Calu3 (cell line): ENCODE results near the gene CEP70. TPM values are rescaled to one million over a fixed set of nuclear protein-coding genes. Genes with fewer than 3 reads are reported as not detected.
"Not testable (repeated sequence)": the region's sequence is repeated elsewhere in the genome, so short reads cannot be mapped to it uniquely, and the experiment has no call there.

Experiments used
- BruUV-seq: library from RNA; stranded (reverse); fragments of 400-500 nt; replicated peaks from 2 replicates; lab custom pipeline; 2021; lab: Mats Ljungman, UMichigan
- CTCF ChIA-PET: fragments of 300-600 bp; sonication (Branson Sonifier 250); formaldehyde crosslinking; loops from one replicate; lab custom pipeline; 2022; ENCODE audit warnings: antibody characterized with exemption; lab: Charles Lee
- DNase-seq: peaks from one replicate; pipeline ENCODE4 v3.0.0; 2022
- H3K27ac Mint-ChIP-seq: one replicate; pipeline ENCODE4 v1.8.0; 2022; ENCODE audit warnings: mixed read lengths; ENCODE audit not compliant: unreplicated experiment
- H3K27me3 Mint-ChIP-seq: one replicate; pipeline ENCODE4 v1.8.0; 2022; ENCODE audit warnings: mixed read lengths; ENCODE audit not compliant: unreplicated experiment
- H3K36me3 Mint-ChIP-seq: one replicate; pipeline ENCODE4 v1.8.0; 2022; ENCODE audit warnings: mild to moderate bottlenecking, moderate library complexity, mixed read lengths; ENCODE audit not compliant: insufficient read depth, unreplicated experiment
- H3K4me1 Mint-ChIP-seq: one replicate; pipeline ENCODE4 v1.8.0; 2022; ENCODE audit warnings: mild to moderate bottlenecking, low read depth, mixed read lengths; ENCODE audit not compliant: unreplicated experiment
- H3K4me3 Mint-ChIP-seq: one replicate; pipeline ENCODE4 v1.8.0; 2022; ENCODE audit warnings: mild to moderate bottlenecking, low read depth, moderate library complexity, mixed read lengths; ENCODE audit not compliant: unreplicated experiment
- H3K9me3 Mint-ChIP-seq: one replicate; pipeline ENCODE4 v1.8.0; 2022; ENCODE audit warnings: low read depth, mixed read lengths; ENCODE audit not compliant: unreplicated experiment
- intact Hi-C: fragments of 100-400 bp; cut with micrococcal nuclease; formaldehyde crosslinking; loops from one replicate; pipeline ENCODE4 v1.10.0; 2022; ENCODE audit not compliant: unreplicated experiment
- total RNA-seq: library from RNA; stranded (reverse); gene quantifications from 2 replicates; pipeline ENCODE4 v1.2.3, GENCODE V29; 2022
- TF ChIP-seq, protein P1 (sequence below): fragments of 200-600 bp; IDR thresholded peaks from one replicate; pipeline ENCODE4 v1.8.0; 2022; ENCODE audit warnings: antibody characterized with exemption; ENCODE audit not compliant: unreplicated experiment

CEP70 gene
- total RNA-seq, 1 experiment from 2014 or later = 99.1 TPM

DNA sequence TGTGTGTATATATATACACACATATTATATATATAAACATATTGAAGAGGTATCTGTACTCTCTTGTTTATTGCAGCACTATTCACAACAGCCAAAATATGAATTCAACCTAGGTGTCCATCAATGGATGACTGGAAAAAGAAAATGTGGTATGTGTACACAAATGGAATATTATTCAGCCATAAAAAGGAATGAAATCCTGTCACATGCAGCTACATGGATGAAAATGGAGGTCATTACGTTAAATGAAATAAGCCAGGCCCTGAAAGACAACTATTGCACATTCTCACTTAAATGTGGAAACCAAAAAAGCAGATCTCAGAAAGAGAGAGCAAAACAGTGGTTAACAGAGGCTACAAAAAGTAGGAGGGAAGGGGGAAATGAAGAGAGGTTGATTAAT, 49.5 kb downstream of the CEP70 start:
- CTCF ChIA-PET = no interaction called here
- peaks cover 20% of the 10 kb centered on the region for H3K9me3 Mint-ChIP-seq
- TF ChIP-seq, protein P1, sequence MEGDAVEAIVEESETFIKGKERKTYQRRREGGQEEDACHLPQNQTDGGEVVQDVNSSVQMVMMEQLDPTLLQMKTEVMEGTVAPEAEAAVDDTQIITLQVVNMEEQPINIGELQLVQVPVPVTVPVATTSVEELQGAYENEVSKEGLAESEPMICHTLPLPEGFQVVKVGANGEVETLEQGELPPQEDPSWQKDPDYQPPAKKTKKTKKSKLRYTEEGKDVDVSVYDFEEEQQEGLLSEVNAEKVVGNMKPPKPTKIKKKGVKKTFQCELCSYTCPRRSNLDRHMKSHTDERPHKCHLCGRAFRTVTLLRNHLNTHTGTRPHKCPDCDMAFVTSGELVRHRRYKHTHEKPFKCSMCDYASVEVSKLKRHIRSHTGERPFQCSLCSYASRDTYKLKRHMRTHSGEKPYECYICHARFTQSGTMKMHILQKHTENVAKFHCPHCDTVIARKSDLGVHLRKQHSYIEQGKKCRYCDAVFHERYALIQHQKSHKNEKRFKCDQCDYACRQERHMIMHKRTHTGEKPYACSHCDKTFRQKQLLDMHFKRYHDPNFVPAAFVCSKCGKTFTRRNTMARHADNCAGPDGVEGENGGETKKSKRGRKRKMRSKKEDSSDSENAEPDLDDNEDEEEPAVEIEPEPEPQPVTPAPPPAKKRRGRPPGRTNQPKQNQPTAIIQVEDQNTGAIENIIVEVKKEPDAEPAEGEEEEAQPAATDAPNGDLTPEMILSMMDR = no peak
- no TSS peak for BruUV-seq
- no peak overlapping the region for H3K27ac Mint-ChIP-seq
- no peak for DNase-seq
- no peaks in the 10 kb centered on the region for H3K4me1 Mint-ChIP-seq
- intact Hi-C loops = no loop called here
- peaks cover 18% of the 10 kb centered on the region for H3K36me3 Mint-ChIP-seq
- no peak overlapping the region for H3K4me3 Mint-ChIP-seq
- no peaks in the 10 kb centered on the region for H3K27me3 Mint-ChIP-seq

DNA sequence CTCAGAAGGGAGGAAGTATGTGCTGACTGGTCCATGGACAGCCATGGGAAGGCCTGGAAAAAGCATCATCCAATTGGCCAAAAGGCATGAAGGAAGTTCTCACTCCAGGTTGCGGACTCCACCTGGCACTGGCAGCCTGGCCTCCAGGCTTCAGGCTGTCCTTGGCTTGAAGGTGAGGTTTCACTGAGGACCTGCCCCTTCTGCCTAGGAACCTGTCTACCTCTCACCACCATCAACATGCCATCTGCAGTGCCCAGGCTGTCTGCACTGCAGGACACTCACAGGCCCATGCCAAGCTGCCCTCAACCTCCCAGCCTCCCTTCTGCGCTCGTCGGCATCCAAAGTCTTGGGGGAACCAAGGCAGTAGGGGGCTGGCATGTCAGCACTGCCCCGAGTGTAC, 51.1 kb downstream of the CEP70 start:
- Mint-ChIP-seq H3K4me1 (no peaks in the 10 kb centered on the region), H3K36me3 (peaks cover 22% of the 10 kb centered on the region), H3K4me3 (no peak overlapping the region), H3K9me3 (peaks cover 13% of the 10 kb centered on the region), H3K27ac (no peak overlapping the region), H3K27me3 (no peaks in the 10 kb centered on the region)
- no TSS peak for BruUV-seq
- TF ChIP-seq, protein P1 = no peak
- intact Hi-C loops = no loop called here
- DNase-seq = no peak
- CTCF ChIA-PET = no interaction called here

DNA sequence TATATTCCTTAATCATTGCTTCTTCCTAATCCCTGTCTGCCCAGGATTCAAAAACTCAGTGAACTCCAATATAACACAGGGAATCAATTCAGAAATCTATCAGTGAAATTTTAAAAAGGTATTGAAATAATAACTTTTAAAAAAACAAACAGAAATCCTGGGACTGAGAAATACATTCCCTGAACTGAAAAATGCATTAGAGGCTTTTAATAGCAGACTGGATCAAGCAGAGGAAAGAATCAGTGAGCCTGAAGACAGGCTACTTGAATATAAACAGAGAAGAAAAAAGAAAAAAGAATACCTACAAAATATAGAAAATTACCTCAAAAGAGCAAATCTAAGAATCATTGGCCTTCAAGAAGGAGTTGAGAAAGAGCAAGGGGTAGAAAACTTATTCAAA, 54.7 kb downstream of the CEP70 start:
- intact Hi-C loops = no loop called here
- no peaks in the 10 kb centered on the region for H3K9me3 Mint-ChIP-seq

DNA sequence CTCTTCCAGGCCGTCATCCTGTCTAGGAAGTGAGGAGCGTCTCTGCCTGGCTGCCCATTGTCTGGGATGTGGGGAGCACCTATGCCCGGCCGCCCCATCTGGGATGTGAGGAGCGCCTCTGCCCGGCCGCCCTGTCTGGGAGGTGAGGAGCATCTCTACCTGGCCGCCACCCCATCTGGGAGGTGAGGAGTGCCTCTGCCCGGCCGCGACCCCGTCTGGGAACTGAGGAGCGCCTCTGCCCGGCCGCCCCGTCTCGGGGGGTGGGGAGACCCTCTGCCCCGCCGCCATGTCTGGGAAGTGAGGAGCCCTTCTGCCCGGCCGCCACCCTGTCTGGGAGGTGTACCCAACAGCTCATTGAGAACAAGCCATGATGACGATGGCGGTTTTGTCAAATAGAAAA, 72.6 kb downstream of the CEP70 start:
- H3K4me1 Mint-ChIP-seq, DNase-seq, H3K9me3 Mint-ChIP-seq, H3K27me3 Mint-ChIP-seq, intact Hi-C loops, H3K27ac Mint-ChIP-seq, H3K4me3 Mint-ChIP-seq, BruUV-seq, CTCF ChIA-PET: not testable (repeated sequence)
- H3K36me3 Mint-ChIP-seq = peaks cover 16% of the 10 kb centered on the region

More for the DNA sequence above, 54.7 kb downstream of the CEP70 start:
- no peaks in the 10 kb centered on the region for H3K4me1 Mint-ChIP-seq
- no peaks in the 10 kb centered on the region for H3K27me3 Mint-ChIP-seq
- BruUV-seq = no TSS peak
- no peak overlapping the region for H3K4me3 Mint-ChIP-seq
- TF ChIP-seq, protein P1 = no peak
- peaks cover 12% of the 10 kb centered on the region for H3K36me3 Mint-ChIP-seq
- CTCF ChIA-PET = no interaction called here
- no peak for DNase-seq
- no peak overlapping the region for H3K27ac Mint-ChIP-seq

DNA sequence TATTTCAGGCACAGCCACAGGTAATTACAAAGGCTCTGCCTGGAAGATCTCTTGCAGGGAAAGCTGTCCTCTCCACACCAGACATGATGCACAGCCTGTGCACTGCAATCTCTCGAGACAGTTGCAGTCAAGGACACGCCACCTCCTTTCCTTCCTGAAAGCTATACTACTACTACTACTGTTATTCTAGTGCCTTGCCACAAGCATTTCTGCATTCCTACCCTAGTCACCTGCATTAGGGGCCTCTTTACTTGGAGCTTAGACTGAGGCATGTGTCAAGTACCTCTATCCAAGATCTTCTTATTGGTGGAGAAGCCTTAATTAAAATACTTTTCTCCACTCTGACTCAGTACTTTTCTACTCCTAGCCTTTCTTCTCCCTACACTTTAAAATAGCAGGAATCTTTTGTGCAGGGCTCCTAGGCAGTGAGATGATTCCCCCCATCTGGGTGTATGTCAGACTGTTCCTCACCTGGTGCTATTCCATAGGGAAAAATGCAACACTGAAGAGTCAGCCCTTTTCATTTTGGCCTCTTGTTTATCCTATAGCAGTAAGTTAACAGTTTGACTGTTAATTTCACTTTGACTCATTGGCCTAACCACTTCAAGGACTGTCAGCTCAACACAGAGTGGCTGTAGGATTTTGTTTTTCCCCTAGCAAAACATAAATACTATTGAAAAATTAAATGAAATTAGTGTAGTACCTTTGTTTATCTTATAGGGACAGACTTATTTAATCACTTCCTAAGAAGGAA, 80.8 kb downstream of the CEP70 start:
- H3K36me3 Mint-ChIP-seq = peaks cover 5% of the 10 kb centered on the region
- H3K27me3 Mint-ChIP-seq = no peaks in the 10 kb centered on the region
- CTCF ChIA-PET = no interaction called here
- TF ChIP-seq, protein P1 = no peak
- H3K27ac Mint-ChIP-seq = no peak overlapping the region
- intact Hi-C loops = no loop called here
- H3K4me3 Mint-ChIP-seq = no peak overlapping the region
- no peaks in the 10 kb centered on the region for H3K9me3 Mint-ChIP-seq
- no peaks in the 10 kb centered on the region for H3K4me1 Mint-ChIP-seq
- no peak for DNase-seq
- no TSS peak for BruUV-seq
